ENCODE measurements around the gene RANBP3L. TPM values are rescaled to one million over a fixed set of nuclear protein-coding genes. Genes with fewer than 3 reads are reported as not detected.

RANBP3L gene
- total and polyA plus RNA-seq, 9 of the 15 experiments (the other 6 are each of a cell fraction or from before 2014, with no cell fraction given), result 0.01 to 0.06 TPM; not detected in 7

GRCh38 chr5:36241631-36242533 is 59.8 kb downstream of the RANBP3L start, which contains the start of gene NADK2 (continued):
- TF ChIP-seq HNRNPLL (IDR thresholded peaks at IDR 0.05; ENCODE audit: low read depth, low read length, poor library complexity, severe bottlenecking) (peak; percentile 14), ZBTB12 (CRISPR knock-in tag; IDR thresholded peaks at IDR 0.05) (no peak), CXXC5 (CRISPR knock-in tag; IDR thresholded peaks at IDR 0.05) (peak; percentile 92), ZNF551 (CRISPR knock-in tag; IDR thresholded peaks at IDR 0.05) (no peak), KAT2B (IDR thresholded peaks at IDR 0.05; ENCODE audit: low read depth, low read length) (peak; percentile 85), SP1 (CRISPR knock-in tag; IDR thresholded peaks at IDR 0.05) (peak; percentile 69), NFYB (IDR thresholded peaks at IDR 0.05; ENCODE audit: extremely low read depth, insufficient read length) (peak; percentile 93), GABPB1 (CRISPR knock-in tag; IDR thresholded peaks at IDR 0.05) (peak; percentile 81), POLR3A (IDR thresholded peaks at IDR 0.05; ENCODE audit: borderline replicate concordance, extremely low read depth, insufficient read depth, insufficient read length) (no peak), ELK3 (CRISPR knock-in tag; IDR thresholded peaks at IDR 0.05) (no peak), ESRRA (IDR thresholded peaks at IDR 0.05; ENCODE audit: borderline replicate concordance, low read depth) (peak; percentile 72), FOXM1 (IDR thresholded peaks at IDR 0.05; ENCODE audit: low read depth) (peak; percentile 57), FOXM1 (CRISPR knock-in tag; IDR thresholded peaks at IDR 0.05; ENCODE audit: low read depth) (peak; percentile 80; the same call in 1 of the 2 replicates), ZNF639 (CRISPR knock-in tag; conservative IDR thresholded peaks at IDR 0.05 in 1 of 2, IDR thresholded peaks at IDR 0.05 in 1 of 2) (peak in 1 of 2 experiments; percentile 87; a peak in 2 of 4 replicates), CHD2 (IDR thresholded peaks at IDR 0.05; ENCODE audit: low read depth, low read length) (no peak), DACH1 (IDR thresholded peaks at IDR 0.05; ENCODE audit: partially characterized antibody) (no peak), RREB1 (CRISPR knock-in tag; IDR thresholded peaks at IDR 0.05) (0 out of 2 replicates have a peak, but pooled peaks have one; percentile 33)

All from K562 (cell line).